Suppressor macrophage treated with lipopolysaccharide for 1 hour (primary cell): ENCODE data around the gene PLEKHG1.

Experiments used
- DNase-seq, 3 donors: peaks; one replicate each; pipeline ENCODE4 v3.0.0-alpha.2; 2020 to 2022

The PLEKHG1 gene

GRCh38 chr6:150599199-150600009, at the start of gene PLEKHG1:
PLEKHG1 (plus strand) TSS chr6:150599885; CDS start chr6:150733682, 133,797 bp downstream.
- DNase-seq = peak; percentile 62 to 89 (median 82)

- DNase-seq = no peak
Observed at GRCh38 chr6:150550244-150550643, 49.4 kb upstream of the PLEKHG1 start.

GRCh38 chr6:150557043-150557599, 42.6 kb upstream of the PLEKHG1 start:
- DNase-seq = no peak

GRCh38 chr6:150560004-150560883, 39.4 kb upstream of the PLEKHG1 start:
- no peak for DNase-seq

- DNase-seq = no peak
Observed at GRCh38 chr6:150560884-150561219, 38.8 kb upstream of the PLEKHG1 start.

- no peak for DNase-seq
Observed at GRCh38 chr6:150565945-150566344, 33.7 kb upstream of the PLEKHG1 start.

- DNase-seq = no peak
Observed at GRCh38 chr6:150566486-150566885, 33.2 kb upstream of the PLEKHG1 start.

GRCh38 chr6:150567380-150567779, 32.3 kb upstream of the PLEKHG1 start:
- DNase-seq = no peak

GRCh38 chr6:150567823-150568383, 31.8 kb upstream of the PLEKHG1 start:
- no peak for DNase-seq

GRCh38 chr6:150568560-150568959, 31.1 kb upstream of the PLEKHG1 start:
- DNase-seq = no peak

- no peak for DNase-seq
Observed at GRCh38 chr6:150569161-150569560, 30.5 kb upstream of the PLEKHG1 start.

- DNase-seq = no peak
Observed at GRCh38 chr6:150573041-150573681, 26.5 kb upstream of the PLEKHG1 start.

GRCh38 chr6:150575836-150576235, 23.8 kb upstream of the PLEKHG1 start:
- no peak for DNase-seq

- DNase-seq = no peak
Observed at GRCh38 chr6:150576651-150577226, 22.9 kb upstream of the PLEKHG1 start.

GRCh38 chr6:150579611-150580010, 20.1 kb upstream of the PLEKHG1 start:
- DNase-seq = no peak

GRCh38 chr6:150580489-150580888, 19.2 kb upstream of the PLEKHG1 start:
- DNase-seq = no peak

- DNase-seq = no peak
Observed at GRCh38 chr6:150584065-150584464, 15.6 kb upstream of the PLEKHG1 start.

- no peak for DNase-seq
Observed at GRCh38 chr6:150584596-150584995, 15.1 kb upstream of the PLEKHG1 start.

- no peak for DNase-seq
Observed at GRCh38 chr6:150586850-150587359, 12.8 kb upstream of the PLEKHG1 start.

GRCh38 chr6:150587637-150588036, 12.0 kb upstream of the PLEKHG1 start:
- DNase-seq = no peak

GRCh38 chr6:150588888-150589499, 10.7 kb upstream of the PLEKHG1 start:
- no peak for DNase-seq

GRCh38 chr6:150589852-150590251, 9.8 kb upstream of the PLEKHG1 start:
- DNase-seq = no peak
